H1 (cell line): ENCODE data around the gene USP7. TPM values are rescaled to one million over a fixed set of nuclear protein-coding genes. Genes with fewer than 3 reads are reported as not detected.
A peak's percentile ranks its signal among the peaks of the same experiment; 100 is the strongest.

Experiments
- CTCF ChIA-PET: fragments of 300-600 bp; sonication (Branson Sonifier 250); formaldehyde crosslinking; loops from one replicate; lab custom pipeline; 2021; ENCODE audit not compliant: partially characterized antibody; lab: Charles Lee
- POLR2A ChIA-PET: fragments of 300-600 bp; sonication (Branson Sonifier 250); formaldehyde crosslinking; loops from one replicate; lab custom pipeline; 2021; ENCODE audit warnings: inconsistent platforms; ENCODE audit not compliant: partially characterized antibody; lab: Charles Lee
- DNase-seq, 2 experiments: peaks; one replicate each; pipeline versions ENCODE4 v3.0.0 to v3.0.0-alpha.2; 2010 to 2022; ENCODE audit warnings: low spot score in 2 of 2, low read depth in 1 of 2, mixed read lengths in 1 of 2
- FAIRE-seq: peaks from 2 replicates; lab custom pipeline; 2011; peaks lifted over from hg19 to GRCh38; lab: Jason Lieb, UNC
- H2AFZ ChIP-seq: 2 replicates; pipeline ENCODE4 v1.8.1; 2012; ENCODE audit warnings: low read length, inconsistent platforms
- H2AK5ac ChIP-seq: 2 replicates; pipeline ENCODE4 v1.6.1; 2013; ENCODE audit warnings: low read depth, low read length
- H2BK120ac ChIP-seq: replicated peaks from 2 replicates; pipeline ENCODE3; 2013; ENCODE audit warnings: low read depth, low read length, inconsistent platforms
- H2BK12ac ChIP-seq: 2 replicates; pipeline ENCODE4 v1.6.1; 2013; ENCODE audit warnings: low read depth, low read length
- H2BK15ac ChIP-seq: 2 replicates; pipeline ENCODE4 v1.6.1; 2013; ENCODE audit warnings: low read length
- H2BK20ac ChIP-seq: 2 replicates; pipeline ENCODE4 v1.6.1; 2013; ENCODE audit warnings: low read length
- H2BK5ac ChIP-seq: 2 replicates; pipeline ENCODE4 v1.6.1; 2013; ENCODE audit warnings: low read depth, low read length
- H3K14ac ChIP-seq: 2 replicates; pipeline ENCODE4 v1.6.1; 2013; ENCODE audit warnings: inconsistent platforms; ENCODE audit not compliant: insufficient read length
- H3K18ac ChIP-seq: 2 replicates; pipeline ENCODE4 v1.6.1; 2013; ENCODE audit warnings: low read length; ENCODE audit errors: extremely low read depth
- H3K23ac ChIP-seq: 2 replicates; pipeline ENCODE4 v1.6.1; 2013; ENCODE audit warnings: inconsistent platforms; ENCODE audit not compliant: insufficient read length
- H3K23me2 ChIP-seq: 2 replicates; pipeline ENCODE4 v1.6.1; 2013; ENCODE audit warnings: low read depth, low read length
- H3K27ac ChIP-seq: 2 replicates; pipeline ENCODE4 v1.6.1; 2011; ENCODE audit warnings: low read depth, low read length, inconsistent platforms
- H3K27me3 ChIP-seq, 4 experiments: replicated peaks in 1 of 4; 1 replicate in 1 of 4; 2 replicates in 3 of 4; pipeline versions ENCODE4 v1.6.1 to v1.8.1; 2011 to 2013; ENCODE audit warnings: low read length in 3 of 4, mild to moderate bottlenecking in 3 of 4, inconsistent platforms in 2 of 4, mixed read lengths in 2 of 4, moderate library complexity in 1 of 4; ENCODE audit not compliant: control insufficient read depth in 3 of 4, insufficient read depth in 3 of 4; ENCODE audit errors: extremely low read depth in 1 of 4
- H3K36me3 ChIP-seq, 4 experiments: 2 replicates each; pipeline versions ENCODE4 v1.6.1 to v1.8.1; 2011 to 2013; ENCODE audit warnings: mild to moderate bottlenecking in 4 of 4, low read length in 3 of 4, moderate library complexity in 2 of 4, control low read depth in 1 of 4, inconsistent platforms in 1 of 4; ENCODE audit not compliant: insufficient read depth in 4 of 4, control insufficient read depth in 2 of 4
- H3K4ac ChIP-seq: replicated peaks from 2 replicates; pipeline ENCODE3; 2013; ENCODE audit warnings: low read length, low read depth, mixed read lengths, inconsistent platforms; ENCODE audit not compliant: insufficient read length
- H3K4me1 ChIP-seq, 4 experiments: replicated peaks in 1 of 4; 1 replicate in 1 of 4; 2 replicates in 3 of 4; pipeline versions ENCODE4 v1.6.1 to v1.8.1; 2011 to 2013; ENCODE audit warnings: low read length in 3 of 4, inconsistent platforms in 2 of 4, mixed read lengths in 1 of 4; ENCODE audit not compliant: insufficient read depth in 4 of 4, control insufficient read depth in 3 of 4
- H3K4me2 ChIP-seq, 2 experiments: 2 replicates each; pipeline versions ENCODE4 v1.6.1 to v1.8.1; 2011 to 2013; ENCODE audit warnings: low read depth in 2 of 2, low read length in 2 of 2, control low read depth in 1 of 2, inconsistent platforms in 1 of 2, mild to moderate bottlenecking in 1 of 2; ENCODE audit not compliant: insufficient read depth in 1 of 2
- H3K4me3 ChIP-seq, 4 experiments: fragments of 200-600, 300-600 bp in 1 of 4; sonication (generic), shearing (Covaris generic), sonication (Bioruptor Twin) in 1 of 4; 2 replicates each; pipeline versions ENCODE4 v1.5.1 to v1.8.1; 2011 to 2016; ENCODE audit warnings: low read length in 4 of 4, low read depth in 3 of 4, control low read depth in 2 of 4, inconsistent platforms in 2 of 4, mild to moderate bottlenecking in 2 of 4, mixed read lengths in 1 of 4, moderate library complexity in 1 of 4; ENCODE audit not compliant: insufficient read depth in 2 of 4; ENCODE audit errors: extremely low read depth in 1 of 4
- H3K56ac ChIP-seq: replicated peaks from 2 replicates; pipeline ENCODE3; 2013; ENCODE audit warnings: low read depth, mild to moderate bottlenecking, mixed read lengths, low read length, inconsistent platforms; ENCODE audit not compliant: insufficient read length
- H3K79me1 ChIP-seq: 2 replicates; pipeline ENCODE4 v1.6.1; 2013; ENCODE audit warnings: low read depth, low read length, control low read depth
- H3K79me2 ChIP-seq, 2 experiments: 2 replicates each; pipeline versions ENCODE4 v1.6.1 to v1.8.1; 2012 to 2013; ENCODE audit warnings: low read length in 2 of 2, mild to moderate bottlenecking in 2 of 2, inconsistent platforms in 1 of 2; ENCODE audit not compliant: insufficient read depth in 2 of 2, control insufficient read depth in 1 of 2
- H3K9ac ChIP-seq, 4 experiments: replicated peaks in 1 of 4; 1 replicate in 1 of 4; 2 replicates in 3 of 4; pipeline versions ENCODE4 v1.6.1 to v1.8.1; 2011 to 2013; ENCODE audit warnings: low read depth in 3 of 4, low read length in 3 of 4, control low read depth in 2 of 4, mild to moderate bottlenecking in 2 of 4, moderate library complexity in 2 of 4, inconsistent platforms in 1 of 4; ENCODE audit errors: extremely low read depth in 1 of 4
- H3K9me3 ChIP-seq, 2 experiments: 2 replicates each; pipeline versions ENCODE4 v1.6.1 to v1.8.1; 2012 to 2013; ENCODE audit warnings: mild to moderate bottlenecking in 2 of 2, moderate library complexity in 2 of 2, control low read depth in 1 of 2, inconsistent platforms in 1 of 2, low read depth in 1 of 2, low read length in 1 of 2, mixed read lengths in 1 of 2; ENCODE audit not compliant: insufficient read depth in 2 of 2
- H4K20me1 ChIP-seq, 2 experiments: replicated peaks in 1 of 2; 2 replicates each; pipeline versions ENCODE3 to v1.8.1; 2011 to 2013; ENCODE audit warnings: inconsistent platforms in 2 of 2, low read length in 2 of 2, mild to moderate bottlenecking in 1 of 2; ENCODE audit not compliant: insufficient read depth in 2 of 2, control insufficient read depth in 1 of 2
- H4K5ac ChIP-seq: 2 replicates; pipeline ENCODE4 v1.6.1; 2013; ENCODE audit warnings: low read length, low read depth, mixed read lengths, inconsistent platforms; ENCODE audit not compliant: insufficient read length
- H4K8ac ChIP-seq: 2 replicates; pipeline ENCODE4 v1.8.0; 2013; ENCODE audit warnings: mild to moderate bottlenecking, moderate library complexity, low read length, inconsistent platforms; ENCODE audit not compliant: insufficient read depth; ENCODE audit errors: extremely low read depth
- H4K91ac ChIP-seq: replicated peaks from 2 replicates; pipeline ENCODE3; 2013; ENCODE audit warnings: low read length, mixed read lengths, inconsistent platforms; ENCODE audit not compliant: insufficient read length
- CTCF ChIP-seq, 3 experiments: IDR thresholded peaks; 1 replicate in 2 of 3; 2 replicates in 1 of 3; pipeline versions ENCODE4 v1.5.1 to v1.6.1; 2011; ENCODE audit warnings: low read length in 3 of 3, mild to moderate bottlenecking in 3 of 3, inconsistent platforms in 2 of 3, low read depth in 1 of 3, moderate library complexity in 1 of 3; ENCODE audit not compliant: insufficient read depth in 1 of 3; ENCODE audit errors: control extremely low read depth in 1 of 3
- POLR2A ChIP-seq, 2 experiments: IDR thresholded peaks; 1 replicate in 1 of 2; 2 replicates in 1 of 2; pipeline ENCODE4 v1.6.1; 2011; ENCODE audit warnings: low read depth in 2 of 2, low read length in 2 of 2, mild to moderate bottlenecking in 2 of 2; ENCODE audit errors: control extremely low read depth in 1 of 2
- WGBS, 2 experiments: shearing (Covaris generic) in 1 of 2; methylation state at CpG; one replicate each; pipeline versions ENCODE4 v1.1.6 to v1.1.7; 2013 to 2015; ENCODE audit warnings: low lambda C conversion rate in 2 of 2, mixed read lengths in 2 of 2, inconsistent platforms in 1 of 2, low coverage in 1 of 2, missing lambda C conversion rate in 1 of 2; ENCODE audit not compliant: insufficient replicate concordance in 2 of 2, insufficient coverage in 1 of 2, insufficient read length in 1 of 2; ENCODE audit errors: extremely low coverage in 1 of 2, missing lambda C conversion rate in 1 of 2; 5-methylcytosine and 5-hydroxymethylcytosine counted together
- polyA plus RNA-seq, 7 experiments: library from polyadenylated mRNA; depleted of rRNA in 3 of 7; stranded (reverse) in 5 of 7; unstranded in 2 of 7; fragments of >200 nt in 5 of 7; fragments of 200-250 nt in 2 of 7; gene quantifications; 1 replicate in 5 of 7; 2 replicates in 1 of 7; 4 replicates in 1 of 7; pipeline versions ENCODE4 v1.2.1 to v1.2.3, GENCODE V29; 2011 to 2013; ENCODE audit warnings: missing spikeins in 2 of 7, mixed read lengths in 2 of 7
- total RNA-seq: library from RNA; stranded (reverse); fragmentation: NEBNext Ultra II Directional; extraction: Animal tissue kit (Norgen Biotek cat#: 25700); gene quantifications from 2 replicates; pipeline ENCODE4 v1.2.1, GENCODE V29; 2021

USP7 gene
- total and polyA plus RNA-seq, 2 of the 8 experiments (the other 6 are each of a cell fraction or from before 2014, with no cell fraction given) = 21.3 to 211 TPM

GRCh38 chr16:8872967-8873865 is 90.5 kb downstream of the USP7 start:
- no peak overlapping the region for H3K18ac ChIP-seq
- TF ChIP-seq CTCF (IDR thresholded peaks at IDR 0.05; ENCODE audit: control extremely low read depth in 1 of 3, insufficient read depth in 1 of 3, low read depth in 1 of 3, low read length in 3 of 3) (peak in 1 of 3 experiments; percentile 18; a peak in 1 of 4 replicates), POLR2A (IDR thresholded peaks at IDR 0.05; ENCODE audit: control extremely low read depth in 1 of 2, low read depth in 2 of 2, low read length in 2 of 2) (no peak)
- H2BK20ac ChIP-seq = no peak overlapping the region
- no peak overlapping the region for H2BK5ac ChIP-seq
- CTCF ChIA-PET = interaction anchor here (0.6 to 10.5 kb wide), 21 partner anchors 9 to 288 kb away, joined by 3 to 90 read pairs (median 4); no protein-coding TSS in a partner anchor
- H4K5ac ChIP-seq = no peak overlapping the region
- H3K4me2 ChIP-seq = no peak overlapping the region
- H3K9ac ChIP-seq = no peak overlapping the region
- H3K9me3 ChIP-seq = no peaks in the 10 kb centered on the region
- no peaks in the 10 kb centered on the region for H3K36me3 ChIP-seq
- H4K8ac ChIP-seq = no peak overlapping the region
- WGBS, 2 experiments = 91% methylated on average over 21 of the region's 22 CpGs; no CpG with 5 or more reads in 1 of the 2 experiments
- no peak overlapping the region for H3K14ac ChIP-seq
- no peak overlapping the region for H3K4ac ChIP-seq
- H3K27me3 ChIP-seq = no peaks in the 10 kb centered on the region
- H2BK120ac ChIP-seq = no peak overlapping the region
- H4K91ac ChIP-seq = no peak overlapping the region
- DNase-seq (no peak), FAIRE-seq (no peak)
- peaks cover 5% of the 10 kb centered on the region; the same call in 1 of the 2 replicates for H3K23me2 ChIP-seq
- H3K4me3 ChIP-seq = no peak overlapping the region
- no peak overlapping the region for H2BK12ac ChIP-seq
- peaks cover 0 to 8% (median 4%) of the 10 kb centered on the region in 4 experiments; a peak in 6 of 7 replicates for H3K4me1 ChIP-seq
- H4K20me1 ChIP-seq = no peaks in the 10 kb centered on the region
- POLR2A ChIA-PET = interaction anchor here (1.3 to 29.1 kb wide), 4 partner anchors 11 to 42 kb away, joined by 3 to 456 read pairs (median 5); partner anchors contain the start of gene CARHSP1
- H3K56ac ChIP-seq = no peak overlapping the region
- no peak overlapping the region for H3K27ac ChIP-seq
- no peak overlapping the region for H2AK5ac ChIP-seq
- no peak overlapping the region for H2BK15ac ChIP-seq
- no peak overlapping the region for H2AFZ ChIP-seq
- H3K23ac ChIP-seq = no peak overlapping the region
- peaks cover 0 to under 1% of the 10 kb centered on the region in 2 experiments; a peak in 1 of 4 replicates for H3K79me2 ChIP-seq
- no peaks in the 10 kb centered on the region for H3K79me1 ChIP-seq
